ENCODE data around the gene KIAA1191. TPM values are rescaled to one million over a fixed set of nuclear protein-coding genes. Genes with fewer than 3 reads are reported as not detected.
"Not testable (repeated sequence)": the region's sequence is repeated elsewhere in the genome, so short reads cannot be mapped to it uniquely, and the experiment has no call there.

Gene KIAA1191
- total RNA-seq, 5 donors from 2014 or later (not counting 1 experiment from before 2014, with no cell fraction given), result 66.4 to 79.3 (median 72.8) TPM

GRCh38 chr5:176334031-176334770 lies 27.4 kb downstream of the KIAA1191 start:
- H3K4me1 Mint-ChIP-seq, result no peaks in the 10 kb centered on the region
- Histone ChIP-seq H3K27me3 (replicated peaks in 1 of 2; ENCODE audit: control insufficient read depth in 2 of 2, extremely low read depth in 1 of 2, insufficient read depth in 2 of 2, low read length in 1 of 2) (no peaks in the 10 kb centered on the region), H3K9me3 (peaks cover 4% of the 10 kb centered on the region), H3K4me3 (ENCODE audit: control insufficient read depth in 1 of 2, extremely low read depth in 1 of 2, low read length in 1 of 2) (no peak overlapping the region), H3K4me1 (ENCODE audit: control insufficient read depth in 1 of 2, extremely low read depth in 1 of 2, insufficient read depth in 2 of 2, low read length in 2 of 2) (no peaks in the 10 kb centered on the region), H3K36me3 (ENCODE audit: control insufficient read depth in 2 of 2, extremely low read depth in 1 of 2, insufficient read depth in 1 of 2, low read length in 1 of 2) (peaks cover 2 to 21% of the 10 kb centered on the region in 2 donors), H3K27ac (ENCODE audit: low read length) (no peak overlapping the region)
- H3K36me3 Mint-ChIP-seq, result peaks cover 38% of the 10 kb centered on the region
- no peak for ATAC-seq (replicated peaks in 1 of 4)
- peaks cover 6 to 10% (median 7%) of the 10 kb centered on the region in 3 donors for H3K9me3 Mint-ChIP-seq
- no peak overlapping the region for H3K27ac Mint-ChIP-seq
- no peak for DNase-seq
- H3K27me3 Mint-ChIP-seq, result no peaks in the 10 kb centered on the region
- ChIA-PET POLR2A (no interaction called here), CTCF (no interaction called here)
- no peak overlapping the region for H3K4me3 Mint-ChIP-seq

DNA sequence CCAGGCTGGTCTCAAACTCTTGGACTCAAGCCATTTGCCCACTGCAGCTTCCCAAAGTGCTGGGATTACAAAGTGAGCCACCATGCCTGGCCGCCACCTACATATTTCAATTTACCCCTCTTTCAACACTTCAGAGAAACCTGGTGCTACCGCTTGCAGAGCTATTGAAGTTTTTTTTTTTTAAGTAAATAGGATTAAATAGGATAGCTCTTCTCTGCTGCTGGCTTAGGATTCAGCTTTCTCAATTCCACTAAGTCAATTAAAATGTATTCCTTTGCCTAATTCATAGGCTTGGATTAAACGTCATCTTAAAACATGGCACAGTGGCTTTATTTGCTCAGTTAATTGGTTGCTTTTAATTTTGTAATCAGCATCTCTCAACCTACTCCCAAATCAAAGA lies 41.0 kb downstream of the KIAA1191 start:
- ATAC-seq (replicated peaks in 1 of 4) (no peak), DNase-seq (no peak)
- no peak overlapping the region for H3K27ac ChIP-seq (ENCODE audit: low read length)
- no peaks in the 10 kb centered on the region for H3K27me3 ChIP-seq (replicated peaks in 1 of 2; ENCODE audit: control insufficient read depth in 2 of 2, extremely low read depth in 1 of 2, insufficient read depth in 2 of 2, low read length in 1 of 2)
- H3K4me1 Mint-ChIP-seq, result no peaks in the 10 kb centered on the region
- WGBS (ENCODE audit: insufficient coverage), result no CpG with 5 or more reads among the region's 3 CpGs
- H3K36me3 Mint-ChIP-seq, result peaks cover 31% of the 10 kb centered on the region
- H3K27ac Mint-ChIP-seq, result no peak overlapping the region
- ChIA-PET POLR2A (no interaction called here), CTCF (interaction anchor here in 1 of 2 donors (0.6 kb wide), 1 partner anchor 48 kb away, joined by 3 read pairs; no protein-coding TSS in a partner anchor)
- no peaks in the 10 kb centered on the region for H3K4me1 ChIP-seq (ENCODE audit: control insufficient read depth in 1 of 2, extremely low read depth in 1 of 2, insufficient read depth in 2 of 2, low read length in 2 of 2)
- no peaks in the 10 kb centered on the region for H3K9me3 ChIP-seq
- no peaks in the 10 kb centered on the region for H3K27me3 Mint-ChIP-seq
- H3K4me3 Mint-ChIP-seq, result no peak overlapping the region
- no peak overlapping the region for H3K4me3 ChIP-seq (ENCODE audit: control insufficient read depth in 1 of 2, extremely low read depth in 1 of 2, low read length in 1 of 2)
- peaks cover 0 to 20% of the 10 kb centered on the region in 2 donors for H3K36me3 ChIP-seq (ENCODE audit: control insufficient read depth in 2 of 2, extremely low read depth in 1 of 2, insufficient read depth in 1 of 2, low read length in 1 of 2)
- no peaks in the 10 kb centered on the region for H3K9me3 Mint-ChIP-seq

DNA sequence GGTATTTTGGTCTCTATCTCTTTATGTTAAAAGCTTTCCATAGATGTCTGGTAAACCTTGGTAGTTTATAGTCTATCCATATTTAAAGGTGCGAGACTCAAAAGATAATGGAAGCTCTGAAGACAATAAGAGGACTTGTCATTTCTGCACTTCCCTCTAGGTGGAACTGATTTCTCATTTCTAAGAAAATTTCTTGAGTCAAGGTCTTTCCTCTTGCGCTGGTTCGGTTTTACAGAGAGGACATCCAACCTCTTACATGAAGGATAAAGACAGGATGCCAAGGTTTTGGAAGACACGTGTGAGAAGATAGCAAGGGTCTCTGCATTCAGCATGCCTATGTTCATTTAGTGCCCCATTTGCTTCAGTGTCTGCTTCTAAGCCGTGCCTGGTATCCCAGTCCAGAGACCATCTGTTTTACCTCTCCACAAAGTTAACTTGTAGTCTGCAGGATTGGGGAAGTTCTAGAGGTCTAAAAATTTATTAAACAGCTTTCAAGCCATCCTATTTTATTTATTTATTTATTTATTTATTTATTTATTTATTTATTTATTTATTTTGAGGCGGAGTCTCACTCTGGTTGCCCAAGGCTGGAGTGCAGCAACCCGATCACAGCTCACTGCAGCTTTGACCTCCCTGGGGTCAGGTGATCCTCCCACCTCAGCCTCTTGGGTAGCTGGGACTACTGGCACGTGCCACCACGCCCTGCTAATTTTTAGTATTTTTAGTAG lies 41.6 kb downstream of the KIAA1191 start:
- peaks cover 37% of the 10 kb centered on the region for H3K36me3 Mint-ChIP-seq

GRCh38 chr5:176317534-176318374 lies 43.8 kb downstream of the KIAA1191 start:
- no peak overlapping the region for H3K4me3 Mint-ChIP-seq
- WGBS (ENCODE audit: insufficient coverage), result 93% methylated on average over 2 of the region's 7 CpGs
- peaks cover 39% of the 10 kb centered on the region for H3K36me3 Mint-ChIP-seq
- no peaks in the 10 kb centered on the region for H3K4me1 Mint-ChIP-seq
- H3K27me3 Mint-ChIP-seq, result no peaks in the 10 kb centered on the region
- H3K9me3 Mint-ChIP-seq, result no peaks in the 10 kb centered on the region
- no peak overlapping the region for H3K4me3 ChIP-seq (ENCODE audit: control insufficient read depth in 1 of 2, extremely low read depth in 1 of 2, low read length in 1 of 2)
- no peaks in the 10 kb centered on the region for H3K27me3 ChIP-seq (replicated peaks in 1 of 2; ENCODE audit: control insufficient read depth in 2 of 2, extremely low read depth in 1 of 2, insufficient read depth in 2 of 2, low read length in 1 of 2)
- no peak for ATAC-seq (replicated peaks in 1 of 4)
- H3K4me1 ChIP-seq (ENCODE audit: control insufficient read depth in 1 of 2, extremely low read depth in 1 of 2, insufficient read depth in 2 of 2, low read length in 2 of 2), result no peaks in the 10 kb centered on the region
- CTCF ChIA-PET, result no interaction called here
- H3K27ac Mint-ChIP-seq, result no peak overlapping the region
- POLR2A ChIA-PET, result no interaction called here
- peaks cover 0 to 27% of the 10 kb centered on the region in 2 donors for H3K36me3 ChIP-seq (ENCODE audit: control insufficient read depth in 2 of 2, extremely low read depth in 1 of 2, insufficient read depth in 1 of 2, low read length in 1 of 2)
- H3K9me3 ChIP-seq, result no peaks in the 10 kb centered on the region
- no peak for DNase-seq
- no peak overlapping the region for H3K27ac ChIP-seq (ENCODE audit: low read length)

More for the DNA sequence above, 41.6 kb downstream of the KIAA1191 start:
- Mint-ChIP-seq H3K4me3 (no peak overlapping the region), H3K9me3 (no peaks in the 10 kb centered on the region), H3K4me1 (no peaks in the 10 kb centered on the region), H3K27me3 (no peaks in the 10 kb centered on the region), H3K27ac (no peak overlapping the region)
- H3K9me3 ChIP-seq, result no peaks in the 10 kb centered on the region
- CTCF ChIA-PET, result no interaction called here
- ATAC-seq (replicated peaks in 1 of 4), result no peak
- WGBS (ENCODE audit: insufficient coverage), result 95% methylated on average over 3 of the region's 9 CpGs
- DNase-seq, result no peak
- no peak overlapping the region for H3K27ac ChIP-seq (ENCODE audit: low read length)
- H3K36me3 ChIP-seq (ENCODE audit: control insufficient read depth in 2 of 2, extremely low read depth in 1 of 2, insufficient read depth in 1 of 2, low read length in 1 of 2), result peaks cover 0 to 25% of the 10 kb centered on the region in 2 donors
- H3K4me1 ChIP-seq (ENCODE audit: control insufficient read depth in 1 of 2, extremely low read depth in 1 of 2, insufficient read depth in 2 of 2, low read length in 2 of 2), result no peaks in the 10 kb centered on the region
- POLR2A ChIA-PET, result no interaction called here
- H3K4me3 ChIP-seq (ENCODE audit: control insufficient read depth in 1 of 2, extremely low read depth in 1 of 2, low read length in 1 of 2), result no peak overlapping the region
- no peaks in the 10 kb centered on the region for H3K27me3 ChIP-seq (replicated peaks in 1 of 2; ENCODE audit: control insufficient read depth in 2 of 2, extremely low read depth in 1 of 2, insufficient read depth in 2 of 2, low read length in 1 of 2)

DNA sequence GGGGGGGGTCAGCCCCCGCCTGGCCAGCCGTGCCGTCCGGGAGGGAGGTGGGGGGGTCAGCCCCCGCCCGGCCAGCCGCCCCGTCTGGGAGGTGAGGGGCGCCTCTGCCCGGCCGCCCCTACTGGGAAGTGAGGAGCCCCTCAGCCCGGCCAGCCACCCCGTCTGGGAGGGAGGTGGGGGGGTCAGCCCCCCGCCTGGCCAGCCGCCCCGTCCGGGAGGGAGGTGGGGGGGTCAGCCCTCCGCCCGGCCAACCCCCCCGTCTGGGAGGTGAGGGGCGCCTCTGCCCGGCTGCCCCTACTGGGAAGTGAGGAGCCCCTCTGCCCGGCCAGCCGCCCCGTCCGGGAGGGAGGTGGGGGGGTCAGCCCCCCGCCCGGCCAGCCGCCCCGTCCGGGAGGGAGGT lies 56.2 kb downstream of the KIAA1191 start:
- POLR2A ChIA-PET; H3K4me3 Mint-ChIP-seq; H3K27me3 Mint-ChIP-seq; ATAC-seq (replicated peaks in 1 of 4); H3K4me1 Mint-ChIP-seq; DNase-seq; H3K4me1 ChIP-seq (ENCODE audit: control insufficient read depth in 1 of 2, extremely low read depth in 1 of 2, insufficient read depth in 2 of 2, low read length in 2 of 2); H3K27ac Mint-ChIP-seq; H3K36me3 ChIP-seq (ENCODE audit: control insufficient read depth in 2 of 2, extremely low read depth in 1 of 2, insufficient read depth in 1 of 2, low read length in 1 of 2); H3K27ac ChIP-seq (ENCODE audit: low read length); H3K27me3 ChIP-seq (replicated peaks in 1 of 2; ENCODE audit: control insufficient read depth in 2 of 2, extremely low read depth in 1 of 2, insufficient read depth in 2 of 2, low read length in 1 of 2); CTCF ChIA-PET; H3K9me3 Mint-ChIP-seq; H3K9me3 ChIP-seq; H3K4me3 ChIP-seq (ENCODE audit: control insufficient read depth in 1 of 2, extremely low read depth in 1 of 2, low read length in 1 of 2): not testable (repeated sequence)
- peaks cover 48% of the 10 kb centered on the region for H3K36me3 Mint-ChIP-seq
- no CpG with 5 or more reads among the region's 31 CpGs for WGBS (ENCODE audit: insufficient coverage)

Measured in T-cell (primary cell).